Adrenal gland (tissue), 12 donors: Measurements from ENCODE around the gene CACNB4. TPM values are rescaled to one million over a fixed set of nuclear protein-coding genes. Genes with fewer than 3 reads are reported as not detected.

Source experiments
- DNase-seq, 7 donors: peaks; one replicate each; pipeline ENCODE4 v3.0.0-alpha.2; 2019 to 2020
- H3K27ac ChIP-seq, 5 donors: fragments of 200-600 bp; sonication (generic) in 4 of 5; 1 replicate in 3 of 5; 2 replicates in 2 of 5; pipeline versions ENCODE4 v1.5.1 to v1.8.0; 2016 to 2020; ENCODE audit warnings: mild to moderate bottlenecking in 1 of 5
- H3K27me3 ChIP-seq: fragments of 200-600 bp; 2 replicates; pipeline ENCODE4 v1.8.0; 2021
- H3K36me3 ChIP-seq, 2 donors: fragments of 200-600 bp; replicated peaks in 1 of 2; 1 replicate in 1 of 2; 2 replicates in 1 of 2; pipeline versions ENCODE4 v1.5.1 to v1.8.0; 2018 to 2022
- H3K4me1 ChIP-seq, 2 donors: fragments of 200-600 bp; replicated peaks in 1 of 2; 1 replicate in 1 of 2; 2 replicates in 1 of 2; pipeline versions ENCODE4 v1.5.1 to v1.8.0; 2018 to 2021
- H3K4me3 ChIP-seq, 4 donors: fragments of 200-600 bp; sonication (generic) in 3 of 4; one replicate each; pipeline ENCODE4 v1.5.1; 2016 to 2018
- H3K9me3 ChIP-seq, 3 donors: fragments of 200-600 bp; sonication (generic) in 1 of 3; replicated peaks in 1 of 3; 1 replicate in 2 of 3; 2 replicates in 1 of 3; pipeline versions ENCODE4 v1.5.1 to v1.8.0; 2016 to 2021
- CTCF ChIP-seq, 6 experiments: fragments of 450-650 bp in 4 of 6; fragments of 200-600 bp in 2 of 6; sonication (generic) in 1 of 6; IDR thresholded peaks; 1 replicate in 5 of 6; 2 replicates in 1 of 6; pipeline versions ENCODE4 v1.5.1 to v1.8.0; 2016 to 2021; ENCODE audit warnings: antibody characterized with exemption in 6 of 6, mild to moderate bottlenecking in 2 of 6, moderate library complexity in 1 of 6
- POLR2A ChIP-seq, 2 donors: fragments of 450-650 bp; IDR thresholded peaks; one replicate each; pipeline ENCODE4 v1.6.1; 2017; ENCODE audit warnings: antibody characterized with exemption in 2 of 2, mild to moderate bottlenecking in 2 of 2, moderate library complexity in 1 of 2
- WGBS, 4 donors: extraction: QIAGEN DNeasy Blood & Tissue Kit in 2 of 4; methylation state at CpG; one replicate each; pipeline versions ENCODE4 v1.1.5 to v1.1.7; 2013 to 2017; 5-methylcytosine and 5-hydroxymethylcytosine counted together
- intact Hi-C, 2 donors: fragments of 100-400 bp; cut with DNase I; formaldehyde crosslinking; loops; one replicate each; pipeline versions ENCODE4 v1.14.1 to v1.15.0; 2022 to 2023
- polyA plus RNA-seq, 3 donors: library from polyadenylated mRNA; stranded (reverse); fragments of 200-250 nt in 2 of 3; fragments of 350-450 nt in 1 of 3; fragmentation: Illumina TruSeq in 1 of 3; extraction: RNeasy Lipid Tissue Mini Kit (QIAGEN cat#74804) in 1 of 3; gene quantifications; one replicate each; pipeline ENCODE4 v1.2.3, GENCODE V29; 2013 to 2014
- total RNA-seq, 9 donors: library from RNA; depleted of rRNA in 4 of 9; stranded (reverse); fragments of >200 nt in 4 of 9; fragments of 120-200 nt in 1 of 9; fragmentation: NEBNext Ultra II Directional in 1 of 9; extraction: Animal tissue kit (Norgen Biotek cat#: 25700) in 1 of 9; gene quantifications; one replicate each; pipeline versions ENCODE4 v1.1.0 to v1.2.4, GENCODE V29; 2013 to 2023
- donor health status: healthy with polysubstance abuse.
- donor health status: Bipolar disorder and iron deficiency.
- donor health status: DM: yes; HTN: yes; CAD: no.
- donor health status: DM: no; HTN: no; CAD: no.
- donor health status: DM: no; HTN: no; CAD: no.
- donor health status: DM: yes; HTN: yes; CAD: no.

Gene CACNB4
- total and polyA plus RNA-seq, 12 donors: 0.60 to 8.5 (median 1.9) TPM

GRCh38 chr2:151974988-151975387 lies 123.9 kb downstream of the CACNB4 start:
- TF ChIP-seq POLR2A (IDR thresholded peaks at IDR 0.05): no peak
- Histone ChIP-seq H3K4me3 (no peak overlapping the region), H3K36me3 (no peaks in the 10 kb centered on the region), H3K9me3 (no peaks in the 10 kb centered on the region), H3K27ac (no peak overlapping the region), H3K27me3 (no peaks in the 10 kb centered on the region), H3K4me1 (peaks cover 0 to 9% of the 10 kb centered on the region in 2 donors)
- no peak for DNase-seq
- intact Hi-C loops: no loop called here
- 91 to 97% (median 94%) methylated on average over 3 of the region's 3 CpGs for WGBS, 4 donors

- H3K27ac ChIP-seq: no peak overlapping the region
- H3K4me1 ChIP-seq: peaks cover 0 to 9% of the 10 kb centered on the region in 2 donors
- intact Hi-C loops: no loop called here
- H3K4me3 ChIP-seq: no peak overlapping the region
- TF ChIP-seq POLR2A (IDR thresholded peaks at IDR 0.05) (no peak), CTCF (IDR thresholded peaks at IDR 0.05) (no peak)
- WGBS, 4 donors: 38 to 70% (median 53%) methylated on average over 8 of the region's 8 CpGs
- H3K27me3 ChIP-seq: no peaks in the 10 kb centered on the region
- no peaks in the 10 kb centered on the region for H3K9me3 ChIP-seq
- H3K36me3 ChIP-seq: no peaks in the 10 kb centered on the region
- peak in 2 of 7 donors; percentile 26 to 65 for DNase-seq
Observed at GRCh38 chr2:151973901-151974199, 125.0 kb downstream of the CACNB4 start.

GRCh38 chr2:151973013-151973900 lies 125.6 kb downstream of the CACNB4 start:
- no peaks in the 10 kb centered on the region for H3K36me3 ChIP-seq
- 85 to 87% (median 86%) methylated on average over 8 of the region's 8 CpGs for WGBS, 4 donors
- intact Hi-C loops: no loop called here
- peaks cover 0 to 9% of the 10 kb centered on the region in 2 donors for H3K4me1 ChIP-seq
- DNase-seq: no peak
- TF ChIP-seq POLR2A (IDR thresholded peaks at IDR 0.05) (no peak), CTCF (IDR thresholded peaks at IDR 0.05) (no peak)
- H3K9me3 ChIP-seq: no peaks in the 10 kb centered on the region
- no peak overlapping the region for H3K4me3 ChIP-seq
- H3K27ac ChIP-seq: no peak overlapping the region
- no peaks in the 10 kb centered on the region for H3K27me3 ChIP-seq

DNA sequence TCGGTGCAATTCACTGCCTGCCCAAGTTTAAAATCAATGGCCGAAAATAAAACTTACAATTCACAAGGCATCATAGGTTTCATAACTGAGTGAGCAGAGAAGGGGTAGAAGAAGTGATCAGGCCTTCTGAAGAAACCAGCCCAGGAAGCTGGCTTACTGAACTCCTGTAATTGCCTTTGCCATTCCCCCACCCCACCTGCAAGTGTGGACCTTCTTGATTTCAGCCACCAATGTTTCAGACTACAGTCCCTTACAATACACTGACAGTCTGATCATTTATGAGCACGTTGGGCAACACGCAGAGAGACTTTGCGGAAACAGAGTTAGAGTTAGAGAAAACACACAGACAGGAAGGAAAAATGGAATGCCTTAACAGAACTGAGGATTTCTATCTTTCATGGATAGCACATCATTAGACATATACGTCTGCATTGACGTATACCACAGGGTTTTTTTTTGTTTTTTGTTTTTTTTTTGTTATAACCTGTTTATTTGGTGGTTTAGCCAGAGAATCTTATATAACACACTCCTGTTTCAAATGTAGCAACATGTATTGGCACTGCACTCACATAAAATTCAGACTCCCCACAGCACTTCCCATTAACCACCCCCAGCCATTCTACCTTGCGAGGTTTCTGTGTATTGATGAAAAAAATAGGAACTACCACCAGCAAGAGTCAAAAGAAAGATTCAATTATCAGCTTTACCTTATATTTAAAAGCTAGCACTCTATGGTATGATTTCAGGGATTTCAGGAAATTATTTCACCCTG lies 126.4 kb downstream of the CACNB4 start:
- Histone ChIP-seq H3K4me3 (no peak overlapping the region), H3K36me3 (no peaks in the 10 kb centered on the region), H3K9me3 (no peaks in the 10 kb centered on the region), H3K27ac (no peak overlapping the region), H3K4me1 (peaks cover 0 to 5% of the 10 kb centered on the region in 2 donors), H3K27me3 (no peaks in the 10 kb centered on the region)
- DNase-seq: no peak
- intact Hi-C loops: no loop called here
- WGBS, 4 donors: 90 to 94% (median 92%) methylated on average over 8 of the region's 8 CpGs
- no peak for TF ChIP-seq CTCF (IDR thresholded peaks at IDR 0.05)
- TF ChIP-seq POLR2A (IDR thresholded peaks at IDR 0.05): no peak
